Common myeloid progenitor, CD34-positive (primary cell): ENCODE measurements around the gene COMT.

Source experiments
- CTCF ChIA-PET: fragments of 350-600 bp; sonication (Branson Sonifier 250); formaldehyde crosslinking; loops from one replicate; lab custom pipeline; 2021; ENCODE audit warnings: antibody characterized with exemption; lab: Charles Lee
- POLR2A ChIA-PET: fragments of 350-600 bp; sonication (Branson Sonifier 250); formaldehyde crosslinking; loops from one replicate; lab custom pipeline; 2021; ENCODE audit warnings: antibody characterized with exemption; lab: Charles Lee
- DNase-seq, 3 donors: peaks; one replicate each; pipeline versions ENCODE4 v3.0.0 to v3.0.0-alpha.2; 2013
- H3K27ac ChIP-seq, 2 experiments: 1 replicate in 1 of 2; 2 replicates in 1 of 2; pipeline ENCODE4 v1.7.0; 2013; ENCODE audit warnings: inconsistent platforms in 2 of 2, low read length in 2 of 2, mild to moderate bottlenecking in 2 of 2, low read depth in 1 of 2, moderate library complexity in 1 of 2; ENCODE audit not compliant: severe bottlenecking in 2 of 2, insufficient read depth in 1 of 2, poor library complexity in 1 of 2
- H3K27me3 ChIP-seq, 5 experiments: replicated peaks in 2 of 5; 1 replicate in 3 of 5; 2 replicates in 2 of 5; pipeline versions ENCODE4 v1.6.1 to v1.7.0; 2013; ENCODE audit warnings: low read length in 4 of 5, mild to moderate bottlenecking in 2 of 5, moderate library complexity in 2 of 5, inconsistent platforms in 1 of 5; ENCODE audit not compliant: insufficient read depth in 5 of 5, control insufficient read depth in 4 of 5
- H3K36me3 ChIP-seq, 4 experiments: 1 replicate in 2 of 4; 2 replicates in 2 of 4; pipeline versions ENCODE4 v1.6.1 to v1.7.0; 2013; ENCODE audit warnings: low read length in 3 of 4, control low read depth in 1 of 4, mild to moderate bottlenecking in 1 of 4; ENCODE audit not compliant: control insufficient read depth in 4 of 4, insufficient read depth in 4 of 4
- H3K4me1 ChIP-seq, 4 experiments: 1 replicate in 3 of 4; 2 replicates in 1 of 4; pipeline versions ENCODE4 v1.6.1 to v1.7.1; 2013; ENCODE audit warnings: low read length in 3 of 4, mild to moderate bottlenecking in 3 of 4, control low read depth in 1 of 4, inconsistent platforms in 1 of 4, moderate library complexity in 1 of 4; ENCODE audit not compliant: control insufficient read depth in 4 of 4, insufficient read depth in 4 of 4; ENCODE audit errors: control extremely low read depth in 1 of 4
- H3K4me3 ChIP-seq, 7 experiments: 1 replicate in 4 of 7; 2 replicates in 3 of 7; pipeline versions ENCODE4 v1.5.1 to v1.7.0; 2013; ENCODE audit warnings: mild to moderate bottlenecking in 7 of 7, low read length in 6 of 7, moderate library complexity in 6 of 7, inconsistent platforms in 2 of 7, low read depth in 2 of 7, control low read depth in 1 of 7; ENCODE audit not compliant: insufficient read depth in 4 of 7, control insufficient read depth in 1 of 7; ENCODE audit errors: extremely low read depth in 1 of 7
- H3K9me3 ChIP-seq, 5 experiments: 1 replicate in 4 of 5; 2 replicates in 1 of 5; pipeline versions ENCODE4 v1.6.1 to v1.7.1; 2013; ENCODE audit warnings: low read length in 4 of 5, mild to moderate bottlenecking in 2 of 5, inconsistent platforms in 1 of 5, low read depth in 1 of 5, moderate library complexity in 1 of 5; ENCODE audit not compliant: control insufficient read depth in 4 of 5, insufficient read depth in 2 of 5; ENCODE audit errors: control extremely low read depth in 1 of 5
- WGBS: methylation state at CpG from one replicate; pipeline ENCODE4 v1.1.5; 2013; ENCODE audit not compliant: insufficient coverage; 5-methylcytosine and 5-hydroxymethylcytosine counted together

The COMT gene

GRCh38 chr22:20009018-20009491, 67.5 kb downstream of the COMT start:
- ChIA-PET POLR2A (interaction anchor here (1.5 kb wide), 1 partner anchor 44 kb away, joined by 3 read pairs; no protein-coding TSS in a partner anchor), CTCF (interaction anchor here (1.6 to 10.4 kb wide), 3 partner anchors 17 to 40 kb away, joined by 4 to 384 read pairs (median 5); no protein-coding TSS in a partner anchor)
- DNase-seq, result no peak
- Histone ChIP-seq H3K27ac (no peak overlapping the region), H3K4me3 (no peak overlapping the region), H3K27me3 (no peaks in the 10 kb centered on the region), H3K9me3 (peaks cover 0 to 6% (median 0%) of the 10 kb centered on the region in 5 experiments), H3K4me1 (peaks cover 0 to 23% (median 15%) of the 10 kb centered on the region in 4 experiments), H3K36me3 (no peaks in the 10 kb centered on the region)
- WGBS, result 98% methylated on average over 7 of the region's 9 CpGs

GRCh38 chr22:20009582-20010306, 68.2 kb downstream of the COMT start:
- H3K4me1 ChIP-seq, result peaks cover 0 to 23% (median 15%) of the 10 kb centered on the region in 4 experiments
- H3K27ac ChIP-seq, result no peak overlapping the region
- no peaks in the 10 kb centered on the region for H3K36me3 ChIP-seq
- no peaks in the 10 kb centered on the region for H3K9me3 ChIP-seq
- H3K4me3 ChIP-seq, result no peak overlapping the region
- POLR2A ChIA-PET, result interaction anchor here (1.5 kb wide), 1 partner anchor 45 kb away, joined by 3 read pairs; no protein-coding TSS in a partner anchor
- DNase-seq, result no peak
- WGBS, result 97% methylated on average over 8 of the region's 8 CpGs
- CTCF ChIA-PET, result interaction anchor here (0.9 to 10.4 kb wide), 6 partner anchors 8 to 40 kb away, joined by 3 to 384 read pairs (median 4); no protein-coding TSS in a partner anchor
- H3K27me3 ChIP-seq, result peaks cover 0 to under 1% (median 0%) of the 10 kb centered on the region in 5 experiments

- CTCF ChIA-PET, result interaction anchor here (0.7 to 10.4 kb wide), 8 partner anchors 9 to 41 kb away, joined by 3 to 384 read pairs (median 4); no protein-coding TSS in a partner anchor
- peaks cover 0 to 8% (median 2%) of the 10 kb centered on the region in 5 experiments for H3K27me3 ChIP-seq
Observed at GRCh38 chr22:20010307-20011122, 68.9 kb downstream of the COMT start.

GRCh38 chr22:20011123-20011992, 69.8 kb downstream of the COMT start:
- peaks cover 0 to 17% (median 3%) of the 10 kb centered on the region in 5 experiments for H3K27me3 ChIP-seq
- WGBS, result 74% methylated on average over 17 of the region's 20 CpGs
- no peak overlapping the region for H3K27ac ChIP-seq
- H3K4me3 ChIP-seq, result no peak overlapping the region
- DNase-seq, result no peak
- H3K4me1 ChIP-seq, result peaks cover 0 to 32% (median 19%) of the 10 kb centered on the region in 4 experiments
- CTCF ChIA-PET, result interaction anchor here (0.7 to 10.4 kb wide), 9 partner anchors 8 to 57 kb away, joined by 3 to 384 read pairs (median 4); no protein-coding TSS in a partner anchor
- no peaks in the 10 kb centered on the region for H3K9me3 ChIP-seq
- POLR2A ChIA-PET, result interaction anchor here (0.8 to 1.1 kb wide), 2 partner anchors 12 to 40 kb away, joined by 3 to 7 read pairs; no protein-coding TSS in a partner anchor
- no peaks in the 10 kb centered on the region for H3K36me3 ChIP-seq

More at GRCh38 chr22:20010307-20011122, 68.9 kb downstream of the COMT start:
- peaks cover 0 to 23% (median 16%) of the 10 kb centered on the region in 4 experiments for H3K4me1 ChIP-seq
- no peak overlapping the region for H3K4me3 ChIP-seq
- over 99% methylated on average over 13 of the region's 14 CpGs for WGBS
- no peaks in the 10 kb centered on the region for H3K9me3 ChIP-seq
- POLR2A ChIA-PET, result interaction anchor here (0.8 to 1.5 kb wide), 3 partner anchors 11 to 45 kb away, joined by 3 to 7 read pairs (median 3); no protein-coding TSS in a partner anchor
- no peak for DNase-seq
- no peaks in the 10 kb centered on the region for H3K36me3 ChIP-seq
- no peak overlapping the region for H3K27ac ChIP-seq

- 90% methylated on average over 4 of the region's 7 CpGs for whole genome bisulfite sequencing
- no peaks in the 10 kb centered on the region for H3K9me3 ChIP-seq
- no peak overlapping the region for H3K27ac ChIP-seq
- no peak overlapping the region for H3K4me3 ChIP-seq
- peaks cover 0 to 18% (median 3%) of the 10 kb centered on the region in 5 experiments for H3K27me3 ChIP-seq
- DNase-seq, result no peak
- ChIA-PET POLR2A (interaction anchor here (1.1 to 4.3 kb wide), 3 partner anchors 37 to 42 kb away, joined by 7 to 33 read pairs (median 8); no protein-coding TSS in a partner anchor), CTCF (interaction anchor here (1.0 to 10.4 kb wide), 15 partner anchors 9 to 271 kb away, joined by 3 to 384 read pairs (median 8); no protein-coding TSS in a partner anchor)
- peaks cover 0 to 36% (median 23%) of the 10 kb centered on the region in 4 experiments for H3K4me1 ChIP-seq
- H3K36me3 ChIP-seq, result no peaks in the 10 kb centered on the region
Observed at GRCh38 chr22:20011993-20012740, 70.6 kb downstream of the COMT start.
